Activated CD8-positive, alpha-beta memory T cell treated with anti-CD3 and anti-CD28 coated beads, Interleukin-2, amount 10 ng/mL, durations not matched to agents 7 days and 5 days (primary cell): ENCODE results near the gene TAF11L14. TPM values are rescaled to one million over a fixed set of nuclear protein-coding genes. Genes with fewer than 3 reads are reported as not detected.
"Not testable (repeated sequence)": the region's sequence is repeated elsewhere in the genome, so short reads cannot be mapped to it uniquely, and the experiment has no call there.

Experiments
- ATAC-seq: fragments of 150-1000 bp; cut with Tn5 transposase; one replicate; pipeline ENCODE4 v1.10.0; 2021; ENCODE audit warnings: moderate library complexity
- CTCF ChIA-PET: fragments of 350-600 bp; sonication (Branson Sonifier 250); formaldehyde crosslinking; loops from one replicate; lab custom pipeline; 2021; ENCODE audit warnings: antibody characterized with exemption; lab: Charles Lee
- DNase-seq: peaks from one replicate; pipeline ENCODE4 v3.0.0-alpha.2; 2020
- H3K27ac Mint-ChIP-seq: one replicate; pipeline ENCODE4 v1.8.0; 2021; ENCODE audit warnings: mild to moderate bottlenecking, mixed read lengths
- H3K27me3 Mint-ChIP-seq: one replicate; pipeline ENCODE4 v1.8.0; 2021; ENCODE audit warnings: mixed read lengths
- H3K36me3 Mint-ChIP-seq: one replicate; pipeline ENCODE4 v1.8.0; 2021; ENCODE audit warnings: mild to moderate bottlenecking, mixed read lengths
- H3K4me1 Mint-ChIP-seq: one replicate; pipeline ENCODE4 v1.8.0; 2021; ENCODE audit warnings: mixed read lengths
- H3K4me3 Mint-ChIP-seq: one replicate; pipeline ENCODE4 v1.8.0; 2021; ENCODE audit warnings: mild to moderate bottlenecking, moderate library complexity, mixed read lengths
- H3K9me3 Mint-ChIP-seq: one replicate; pipeline ENCODE4 v1.8.0; 2022; ENCODE audit warnings: low read depth, mixed read lengths
- total RNA-seq, 2 experiments: library from RNA; stranded (reverse); gene quantifications; one replicate each; pipeline ENCODE4 v1.2.3, GENCODE V29; 2021

TAF11L14 gene
- total RNA-seq: not detected

GRCh38 chr5:17634160-17634559, at the start of gene TAF11L14:
Gene TAF11L14, plus strand, starts transcription at chr5:17634460.
- H3K4me1 Mint-ChIP-seq: no peaks in the 10 kb centered on the region
- no peaks in the 10 kb centered on the region for H3K36me3 Mint-ChIP-seq
- DNase-seq: no peak
- ATAC-seq: no peak
- CTCF ChIA-PET: no interaction called here
- no peak within 1 kb of the TSS for H3K27ac Mint-ChIP-seq
- no peak within 1 kb of the TSS for H3K4me3 Mint-ChIP-seq
- no peaks in the 10 kb centered on the region for H3K27me3 Mint-ChIP-seq
- H3K9me3 Mint-ChIP-seq: peaks cover 3% of the 10 kb centered on the region

DNA sequence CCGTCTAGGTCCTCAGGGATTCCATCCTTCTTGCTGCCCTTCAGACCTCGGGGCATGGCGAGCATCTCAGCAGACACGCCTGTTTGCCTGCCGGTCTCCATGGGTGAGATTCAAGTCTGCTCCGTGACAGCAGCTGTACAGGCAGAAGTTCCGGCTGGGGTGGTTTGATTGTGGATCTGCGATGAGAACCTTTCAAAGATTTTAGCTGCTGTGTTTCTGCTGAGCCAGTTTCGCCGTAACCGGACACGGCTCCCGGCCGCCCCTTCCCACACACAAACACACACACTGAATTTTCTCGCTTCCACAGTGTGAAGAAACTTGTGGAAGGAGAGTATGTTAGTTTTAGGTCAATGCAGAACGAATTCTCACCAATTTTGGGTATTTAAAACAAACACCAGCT, 48.6 kb upstream of the TAF11L14 start, which contains the start of gene TAF11L7:
Gene TAF11L7, minus strand, starts transcription at position 101 of the 400 bp plus-strand sequence.
- H3K4me3 Mint-ChIP-seq, H3K27ac Mint-ChIP-seq, CTCF ChIA-PET, H3K4me1 Mint-ChIP-seq, H3K36me3 Mint-ChIP-seq, ATAC-seq, H3K27me3 Mint-ChIP-seq, DNase-seq, H3K9me3 Mint-ChIP-seq: not testable (repeated sequence)

DNA sequence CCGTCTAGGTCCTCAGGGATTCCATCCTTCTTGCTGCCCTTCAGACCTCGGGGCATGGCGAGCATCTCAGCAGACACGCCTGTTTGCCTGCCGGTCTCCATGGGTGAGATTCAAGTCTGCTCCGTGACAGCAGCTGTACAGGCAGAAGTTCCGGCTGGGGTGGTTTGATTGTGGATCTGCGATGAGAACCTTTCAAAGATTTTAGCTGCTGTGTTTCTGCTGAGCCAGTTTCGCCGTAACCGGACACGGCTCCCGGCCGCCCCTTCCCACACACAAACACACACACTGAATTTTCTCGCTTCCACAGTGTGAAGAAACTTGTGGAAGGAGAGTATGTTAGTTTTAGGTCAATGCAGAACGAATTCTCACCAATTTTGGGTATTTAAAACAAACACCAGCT, 43.4 kb upstream of the TAF11L14 start, which contains the start of gene TAF11L8:
Gene TAF11L8, minus strand, starts transcription at position 101 of the 400 bp plus-strand sequence.
- H3K4me1 Mint-ChIP-seq, H3K27ac Mint-ChIP-seq, DNase-seq, ATAC-seq, H3K9me3 Mint-ChIP-seq, CTCF ChIA-PET, H3K4me3 Mint-ChIP-seq, H3K27me3 Mint-ChIP-seq, H3K36me3 Mint-ChIP-seq: not testable (repeated sequence)

DNA sequence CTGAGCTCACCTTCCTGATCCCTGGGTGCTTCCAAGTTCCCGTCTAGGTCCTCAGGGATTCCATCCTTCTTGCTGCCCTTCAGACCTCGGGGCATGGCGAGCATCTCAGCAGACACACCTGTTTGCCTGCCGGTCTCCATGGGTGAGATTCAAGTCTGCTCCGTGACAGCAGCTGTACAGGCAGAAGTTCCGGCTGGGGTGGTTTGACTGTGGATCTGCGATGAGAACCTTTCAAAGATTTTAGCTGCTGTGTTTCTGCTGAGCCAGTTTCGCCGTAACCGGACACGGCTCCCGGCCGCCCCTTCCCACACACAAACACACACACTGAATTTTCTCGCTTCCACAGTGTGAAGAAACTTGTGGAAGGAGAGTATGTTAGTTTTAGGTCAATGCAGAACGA, 40.0 kb upstream of the TAF11L14 start, which contains the start of gene TAF11L9:
Gene TAF11L9, minus strand, starts transcription at position 140 of the 400 bp plus-strand sequence.
- H3K27ac Mint-ChIP-seq, H3K4me3 Mint-ChIP-seq, DNase-seq, H3K36me3 Mint-ChIP-seq, H3K9me3 Mint-ChIP-seq, H3K27me3 Mint-ChIP-seq, H3K4me1 Mint-ChIP-seq, ATAC-seq, CTCF ChIA-PET: not testable (repeated sequence)

GRCh38 chr5:17597728-17598127, 36.5 kb upstream of the TAF11L14 start, which contains the start of gene TAF11L10:
Gene TAF11L10, minus strand, starts transcription at chr5:17597828.
- DNase-seq, H3K4me1 Mint-ChIP-seq, H3K4me3 Mint-ChIP-seq, H3K27ac Mint-ChIP-seq, H3K27me3 Mint-ChIP-seq, H3K36me3 Mint-ChIP-seq, ATAC-seq, CTCF ChIA-PET: not testable (repeated sequence)
- H3K9me3 Mint-ChIP-seq: peaks cover 14% of the 10 kb centered on the region

DNA sequence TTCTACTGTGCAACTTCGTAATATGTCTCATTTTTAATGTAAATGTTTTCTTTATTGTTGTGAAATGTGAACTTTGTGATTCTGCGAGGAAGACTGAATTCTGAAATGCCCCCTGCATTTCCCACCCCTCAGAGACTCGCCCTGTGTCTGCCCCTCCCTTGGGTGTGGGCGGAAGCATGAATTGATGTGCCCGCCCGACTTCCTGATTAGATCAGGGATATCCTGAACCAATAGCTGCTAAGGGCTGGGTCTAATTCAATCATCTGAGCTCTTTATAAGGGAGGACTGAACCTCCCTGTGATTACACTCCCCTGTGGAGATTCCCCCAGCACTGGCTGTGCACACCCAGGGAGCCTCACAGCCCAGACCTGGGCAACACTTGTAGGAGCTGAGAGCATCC, 30.4 kb upstream of the TAF11L14 start, which contains the start of gene TAF11L11:
Gene TAF11L11, plus strand, starts transcription at position 304 of the 400 bp plus-strand sequence.
- peaks cover 26% of the 10 kb centered on the region for H3K9me3 Mint-ChIP-seq
- H3K36me3 Mint-ChIP-seq, ATAC-seq, H3K4me1 Mint-ChIP-seq, DNase-seq, H3K27me3 Mint-ChIP-seq, H3K27ac Mint-ChIP-seq, CTCF ChIA-PET, H3K4me3 Mint-ChIP-seq: not testable (repeated sequence)

GRCh38 chr5:17604951-17605350, 29.3 kb upstream of the TAF11L14 start:
- Mint-ChIP-seq H3K4me1 (no peaks in the 10 kb centered on the region), H3K27ac (no peak overlapping the region), H3K27me3 (no peaks in the 10 kb centered on the region), H3K4me3 (no peak overlapping the region), H3K9me3 (peaks cover 21% of the 10 kb centered on the region), H3K36me3 (no peaks in the 10 kb centered on the region)
- ATAC-seq (no peak), DNase-seq (no peak)
- CTCF ChIA-PET: no interaction called here

GRCh38 chr5:17607461-17607860, 26.8 kb upstream of the TAF11L14 start:
- H3K9me3 Mint-ChIP-seq: peaks cover 12% of the 10 kb centered on the region
- H3K27ac Mint-ChIP-seq, H3K4me3 Mint-ChIP-seq, H3K27me3 Mint-ChIP-seq, CTCF ChIA-PET, DNase-seq, H3K36me3 Mint-ChIP-seq, H3K4me1 Mint-ChIP-seq, ATAC-seq: not testable (repeated sequence)

DNA sequence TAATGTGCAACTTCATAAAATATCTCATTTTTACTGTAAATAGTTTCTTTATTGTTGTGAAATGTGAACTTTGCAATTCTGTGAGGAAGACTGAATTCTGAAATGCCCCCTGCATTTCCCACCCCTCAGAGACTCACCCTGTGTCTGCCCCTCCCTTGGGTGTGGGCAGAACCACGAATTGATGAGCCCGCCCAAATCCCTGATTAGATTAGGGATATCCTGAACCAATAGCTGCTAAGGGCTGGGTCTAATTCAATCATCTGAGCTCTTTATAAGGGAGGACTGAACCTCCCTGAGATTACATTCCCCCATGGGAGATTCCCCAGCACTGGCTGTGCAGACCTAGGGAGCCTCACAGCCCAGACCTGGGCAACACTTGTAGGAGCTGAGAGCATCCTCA, 24.2 kb upstream of the TAF11L14 start, which contains the start of gene TAF11L12:
Gene TAF11L12, plus strand, starts transcription at position 301 of the 400 bp plus-strand sequence.
- H3K27me3 Mint-ChIP-seq, H3K4me3 Mint-ChIP-seq, H3K9me3 Mint-ChIP-seq, H3K27ac Mint-ChIP-seq, CTCF ChIA-PET, ATAC-seq, H3K4me1 Mint-ChIP-seq, H3K36me3 Mint-ChIP-seq, DNase-seq: not testable (repeated sequence)

DNA sequence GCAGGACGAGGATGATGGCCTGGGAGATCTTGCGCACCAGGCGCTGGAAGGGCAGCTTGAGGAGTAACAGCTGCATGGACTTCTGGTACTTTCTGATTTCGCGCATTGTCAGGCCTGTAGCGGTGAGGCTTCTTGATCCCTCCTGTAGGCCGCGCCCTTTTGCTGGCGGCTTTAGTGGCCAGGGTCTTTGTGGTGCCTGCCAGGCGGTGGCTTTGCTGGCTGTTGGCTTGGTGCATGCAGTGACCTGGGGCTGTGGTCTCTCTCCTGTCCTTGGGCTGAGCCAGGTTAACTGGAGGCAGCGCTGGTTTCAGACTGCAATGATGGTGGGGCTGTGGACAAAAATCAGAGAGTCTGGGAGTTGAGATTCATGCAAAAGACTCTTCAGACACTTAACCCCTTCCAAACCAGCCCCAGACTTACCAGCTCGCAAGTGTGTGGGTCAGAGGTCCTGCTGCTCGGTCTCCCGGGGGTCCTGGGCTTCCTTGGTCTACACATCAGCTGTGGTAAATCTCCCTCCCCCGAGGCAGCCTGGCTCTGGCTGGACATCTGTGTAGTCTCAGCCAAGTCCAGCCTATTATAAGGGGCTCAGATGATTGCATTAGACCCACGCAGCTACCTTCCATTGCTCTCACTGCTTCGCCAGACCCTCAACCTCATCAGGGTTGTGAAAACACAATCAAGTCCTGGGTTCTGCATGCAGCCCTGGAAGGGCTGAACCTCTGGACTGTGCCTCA, 19.2 kb upstream of the TAF11L14 start:
- H3K27me3 Mint-ChIP-seq: no peaks in the 10 kb centered on the region
- H3K4me3 Mint-ChIP-seq: no peak overlapping the region
- no peak for DNase-seq
- no peaks in the 10 kb centered on the region for H3K36me3 Mint-ChIP-seq
- no peak for ATAC-seq
- peaks cover 4% of the 10 kb centered on the region for H3K9me3 Mint-ChIP-seq
- no peaks in the 10 kb centered on the region for H3K4me1 Mint-ChIP-seq
- no peak overlapping the region for H3K27ac Mint-ChIP-seq
- CTCF ChIA-PET: no interaction called here

DNA sequence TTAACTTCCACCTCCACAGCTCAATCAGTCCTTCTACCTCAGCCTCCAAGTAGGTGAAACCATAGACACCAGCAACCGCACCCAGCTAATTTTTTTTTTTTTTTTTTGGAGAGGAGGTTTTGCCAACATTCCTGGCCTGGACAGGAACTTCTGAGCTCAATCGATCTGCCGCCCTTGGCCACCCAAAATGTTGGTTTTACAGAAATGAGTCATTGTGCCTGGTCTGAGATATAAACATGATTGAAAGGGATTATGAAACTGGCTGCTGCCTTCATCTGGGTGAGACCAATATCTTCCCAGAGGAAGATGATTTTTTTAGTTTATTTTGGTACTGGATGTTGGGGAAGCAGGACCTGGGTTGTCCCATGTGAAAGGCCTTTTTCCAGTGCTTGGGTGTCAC, 14.9 kb upstream of the TAF11L14 start:
- no peak overlapping the region for H3K4me3 Mint-ChIP-seq
- no peaks in the 10 kb centered on the region for H3K27me3 Mint-ChIP-seq
- no peak for DNase-seq
- H3K27ac Mint-ChIP-seq: no peak overlapping the region
- no peak for ATAC-seq
- CTCF ChIA-PET: no interaction called here
- H3K36me3 Mint-ChIP-seq: no peaks in the 10 kb centered on the region
- no peaks in the 10 kb centered on the region for H3K4me1 Mint-ChIP-seq
- peaks cover 12% of the 10 kb centered on the region for H3K9me3 Mint-ChIP-seq

- Mint-ChIP-seq H3K4me1 (no peaks in the 10 kb centered on the region), H3K4me3 (no peak overlapping the region), H3K36me3 (no peaks in the 10 kb centered on the region), H3K27ac (no peak overlapping the region), H3K27me3 (no peaks in the 10 kb centered on the region), H3K9me3 (peaks cover 12% of the 10 kb centered on the region)
- no peak for DNase-seq
- ATAC-seq: no peak
- CTCF ChIA-PET: no interaction called here
These were observed 13.6 kb upstream of the TAF11L14 start for GRCh38 chr5:17620627-17621026.

DNA sequence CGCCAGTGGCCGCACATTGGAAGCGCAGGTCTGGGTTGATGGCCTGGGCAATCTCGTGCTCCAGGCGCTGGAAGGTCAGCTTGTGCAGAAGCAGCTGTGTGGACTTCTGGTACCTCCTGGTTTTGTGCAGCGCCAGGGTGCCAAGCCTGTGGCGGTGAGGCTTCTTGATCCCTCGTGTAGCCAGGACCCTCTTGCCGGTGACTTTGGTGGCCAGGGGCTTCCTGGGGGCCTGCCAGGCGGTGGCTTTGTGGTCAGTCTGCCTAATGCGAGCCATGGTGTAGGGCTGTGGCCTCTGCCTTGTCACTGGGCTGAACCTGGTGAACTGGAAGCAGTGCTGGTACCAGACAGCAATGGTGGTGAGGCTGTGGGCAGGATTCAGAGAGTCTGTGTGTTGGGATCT, 8.6 kb upstream of the TAF11L14 start:
- peaks cover 5% of the 10 kb centered on the region for H3K9me3 Mint-ChIP-seq
- ATAC-seq (no peak), DNase-seq (no peak)
- H3K4me3 Mint-ChIP-seq: no peak overlapping the region
- H3K27me3 Mint-ChIP-seq: no peaks in the 10 kb centered on the region
- H3K36me3 Mint-ChIP-seq: no peaks in the 10 kb centered on the region
- CTCF ChIA-PET: no interaction called here
- H3K27ac Mint-ChIP-seq: no peak overlapping the region
- no peaks in the 10 kb centered on the region for H3K4me1 Mint-ChIP-seq

DNA sequence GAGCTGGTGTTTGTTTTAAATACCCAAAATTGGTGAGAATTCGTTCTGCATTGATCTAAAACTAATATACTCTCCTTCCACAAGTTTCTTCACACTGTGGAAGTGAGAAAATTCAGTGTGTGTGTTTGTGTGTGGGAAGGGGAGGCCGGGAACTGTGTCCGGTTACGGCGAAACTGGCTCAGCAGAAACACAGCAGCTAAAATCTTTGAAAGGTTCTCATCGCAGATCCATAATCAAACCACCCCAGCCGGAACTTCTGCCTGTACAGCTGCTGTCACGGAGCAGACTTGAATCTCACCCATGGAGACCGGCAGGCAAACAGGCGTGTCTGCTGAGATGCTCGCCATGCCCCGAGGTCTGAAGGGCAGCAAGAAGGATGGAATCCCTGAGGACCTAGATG, 2.5 kb upstream of the TAF11L14 start, which contains the start of gene TAF11L13:
Gene TAF11L13, plus strand, starts transcription at position 301 of the 400 bp plus-strand sequence.
- not testable (repeated sequence) for H3K27ac Mint-ChIP-seq

More for the DNA sequence above, 2.5 kb upstream of the TAF11L14 start, which contains the start of gene TAF11L13:
- H3K36me3 Mint-ChIP-seq, ATAC-seq, H3K4me1 Mint-ChIP-seq, CTCF ChIA-PET, H3K27me3 Mint-ChIP-seq, H3K9me3 Mint-ChIP-seq, H3K4me3 Mint-ChIP-seq, DNase-seq: not testable (repeated sequence)
